Peyer's patch (tissue), 4 donors: ENCODE results near the gene NDUFA5. TPM values are rescaled to one million over a fixed set of nuclear protein-coding genes. Genes with fewer than 3 reads are reported as not detected.
"Not testable (repeated sequence)": the region's sequence is repeated elsewhere in the genome, so short reads cannot be mapped to it uniquely, and the experiment has no call there.

ENCODE experiments used
- DNase-seq, 3 donors: peaks; one replicate each; pipeline ENCODE4 v3.0.0-alpha.2; 2017 to 2019
- H3K27ac ChIP-seq, 4 donors: fragments of 200-600 bp; sonication (generic); one replicate each; pipeline ENCODE4 v1.5.1; 2016 to 2019
- H3K27me3 ChIP-seq, 2 donors: fragments of 200-600 bp; sonication (generic); one replicate each; pipeline ENCODE4 v1.5.1; 2019
- H3K36me3 ChIP-seq, 3 donors: fragments of 200-600 bp; sonication (generic); one replicate each; pipeline ENCODE4 v1.5.1; 2016 to 2019
- H3K4me1 ChIP-seq, 4 donors: fragments of 200-600 bp; sonication (generic); one replicate each; pipeline ENCODE4 v1.5.1; 2016 to 2019
- H3K4me3 ChIP-seq, 4 donors: fragments of 200-600 bp; sonication (generic); 1 replicate in 3 of 4; 2 replicates in 1 of 4; pipeline ENCODE4 v1.5.1; 2016 to 2019; ENCODE audit warnings: mild to moderate bottlenecking in 1 of 4
- H3K9me3 ChIP-seq, 4 donors: fragments of 200-600 bp; sonication (generic); one replicate each; pipeline ENCODE4 v1.5.1; 2016 to 2019; ENCODE audit warnings: mild to moderate bottlenecking in 1 of 4
- CTCF ChIP-seq, 6 experiments: fragments of 450-650 bp in 4 of 6; fragments of 200-600 bp in 2 of 6; sonication (generic) in 1 of 6; IDR thresholded peaks; one replicate each; pipeline ENCODE4 v1.5.1; 2017 to 2019; ENCODE audit warnings: antibody characterized with exemption in 6 of 6, mild to moderate bottlenecking in 3 of 6, moderate library complexity in 1 of 6
- POLR2A ChIP-seq, 2 donors: fragments of 450-650 bp; IDR thresholded peaks; one replicate each; pipeline ENCODE4 v1.5.1; 2017; ENCODE audit warnings: antibody characterized with exemption in 2 of 2, mild to moderate bottlenecking in 2 of 2, moderate library complexity in 2 of 2
- total RNA-seq, 4 donors: library from RNA; depleted of rRNA; stranded (reverse); fragments of >200 nt; gene quantifications; one replicate each; pipeline ENCODE4 v1.1.0, GENCODE V29; 2016

The NDUFA5 gene
- total RNA-seq, 4 donors from 2014 or later: 35.7 to 55.2 (median 45.4) TPM

DNA sequence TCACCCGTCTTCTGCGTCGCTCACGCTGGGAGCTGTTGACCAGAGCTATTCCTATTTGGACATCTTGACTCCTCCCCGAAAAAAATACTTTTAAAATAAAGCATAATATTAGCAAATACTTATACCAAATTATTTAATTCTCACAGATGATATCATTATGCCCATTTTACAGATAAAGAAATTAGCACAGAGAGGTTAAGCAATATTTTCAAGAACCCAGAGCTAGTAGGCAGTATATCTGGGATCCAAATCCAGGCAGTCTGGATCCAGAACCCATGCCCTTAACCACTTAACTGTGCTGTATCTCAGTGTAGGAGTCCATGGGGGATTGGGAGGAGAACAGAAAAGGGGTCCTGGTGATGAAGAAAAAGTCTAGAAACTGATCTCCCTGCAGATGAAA, 29.4 kb downstream of the NDUFA5 start:
- no peaks in the 10 kb centered on the region for H3K36me3 ChIP-seq
- H3K27me3 ChIP-seq: no peaks in the 10 kb centered on the region
- H3K4me3 ChIP-seq: no peak overlapping the region
- no peaks in the 10 kb centered on the region for H3K4me1 ChIP-seq
- no peak for DNase-seq
- no peak overlapping the region for H3K27ac ChIP-seq
- TF ChIP-seq POLR2A (IDR thresholded peaks at IDR 0.05) (no peak), CTCF (IDR thresholded peaks at IDR 0.05) (no peak)
- no peaks in the 10 kb centered on the region for H3K9me3 ChIP-seq

DNA sequence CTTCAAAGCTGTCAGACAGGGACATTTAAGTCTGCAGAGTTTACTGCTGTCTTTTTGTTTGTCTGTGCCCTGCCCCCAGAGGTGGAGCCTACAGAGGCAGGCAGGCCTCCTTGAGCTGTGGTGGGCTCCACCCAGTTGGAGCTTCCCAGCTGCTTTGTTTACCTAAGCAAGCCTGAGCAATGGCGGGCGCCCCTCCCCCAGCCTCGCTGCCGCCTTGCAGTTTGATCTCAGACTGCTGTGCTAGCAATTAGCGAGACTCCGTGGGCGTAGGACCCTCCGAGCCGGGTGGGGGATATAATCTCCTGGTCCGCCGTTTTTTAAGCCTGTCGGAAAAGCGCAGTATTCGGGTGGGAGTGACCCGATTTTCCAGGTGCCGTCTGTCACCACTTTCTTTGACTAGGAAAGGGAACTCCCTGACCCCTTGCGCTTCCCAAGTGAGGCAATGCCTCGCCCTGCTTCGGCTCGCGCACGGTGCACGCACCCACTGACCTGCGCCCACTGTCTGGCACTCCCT, 29.8 kb downstream of the NDUFA5 start:
- DNase-seq: not testable (repeated sequence)

GRCh38 chr7:123526533-123526932, 31.1 kb downstream of the NDUFA5 start:
- H3K4me3 ChIP-seq, H3K4me1 ChIP-seq, DNase-seq, H3K9me3 ChIP-seq, H3K27me3 ChIP-seq, H3K36me3 ChIP-seq, H3K27ac ChIP-seq: not testable (repeated sequence)

More for the DNA sequence above, 29.8 kb downstream of the NDUFA5 start:
- not testable (repeated sequence) for H3K27ac ChIP-seq, H3K4me3 ChIP-seq, H3K9me3 ChIP-seq, H3K27me3 ChIP-seq, H3K4me1 ChIP-seq, H3K36me3 ChIP-seq

DNA sequence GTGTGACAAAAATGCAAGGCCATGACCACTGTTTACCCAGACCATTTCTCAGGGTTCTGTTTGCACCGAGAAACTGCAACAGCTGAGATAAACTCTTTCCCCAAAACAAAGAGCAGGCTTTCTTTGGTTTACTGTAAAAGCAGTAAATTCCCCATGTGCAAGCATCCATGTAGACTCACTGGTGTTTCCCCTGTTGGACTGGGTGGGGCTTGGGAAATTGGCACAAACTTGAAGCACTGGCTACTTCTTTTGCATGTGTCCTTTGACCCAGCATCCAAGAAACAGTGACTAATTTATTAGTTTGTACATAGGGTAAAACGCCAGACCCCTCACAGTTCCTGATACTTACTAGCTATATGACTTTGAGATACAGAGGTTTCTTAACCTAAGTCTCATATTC, 35.6 kb downstream of the NDUFA5 start:
- Histone ChIP-seq H3K9me3 (no peaks in the 10 kb centered on the region), H3K27ac (no peak overlapping the region), H3K27me3 (no peaks in the 10 kb centered on the region), H3K36me3 (no peaks in the 10 kb centered on the region), H3K4me1 (no peaks in the 10 kb centered on the region), H3K4me3 (no peak overlapping the region)
- TF ChIP-seq POLR2A (IDR thresholded peaks at IDR 0.05): no peak
- TF ChIP-seq CTCF (IDR thresholded peaks at IDR 0.05): no peak
- no peak for DNase-seq

DNA sequence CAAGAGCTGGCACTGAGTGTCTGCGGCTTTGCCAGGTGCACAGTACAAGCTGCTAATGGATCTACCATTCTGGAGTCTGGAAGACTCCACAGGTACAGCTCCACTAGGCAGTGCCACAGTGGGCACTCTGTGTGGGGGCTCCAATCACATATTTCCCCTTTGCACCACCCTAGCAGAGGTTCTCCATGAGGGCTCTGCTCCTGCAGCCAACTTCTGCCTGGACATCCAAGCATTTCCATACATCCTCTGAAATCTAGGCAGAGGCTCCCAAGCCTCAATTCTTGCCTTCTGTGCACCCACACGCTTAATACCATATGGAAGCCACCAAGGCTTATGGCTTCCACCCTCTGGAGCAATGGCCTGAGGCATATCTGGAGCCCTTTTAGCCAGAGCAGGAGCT, 52.4 kb downstream of the NDUFA5 start:
- H3K27ac ChIP-seq: no peak overlapping the region
- no peak overlapping the region for H3K4me3 ChIP-seq
- peaks cover 0 to 7% (median 0%) of the 10 kb centered on the region in 4 donors for H3K9me3 ChIP-seq
- no peak for DNase-seq
- no peaks in the 10 kb centered on the region for H3K4me1 ChIP-seq
- no peaks in the 10 kb centered on the region for H3K36me3 ChIP-seq
- TF ChIP-seq POLR2A (IDR thresholded peaks at IDR 0.05) (no peak), CTCF (IDR thresholded peaks at IDR 0.05) (no peak)
- H3K27me3 ChIP-seq: no peaks in the 10 kb centered on the region

- Histone ChIP-seq H3K9me3 (peaks cover 0 to 7% (median 0%) of the 10 kb centered on the region in 4 donors), H3K4me3 (no peak overlapping the region), H3K4me1 (no peaks in the 10 kb centered on the region), H3K27ac (no peak overlapping the region), H3K36me3 (no peaks in the 10 kb centered on the region), H3K27me3 (no peaks in the 10 kb centered on the region)
- no peak for DNase-seq
- TF ChIP-seq POLR2A (IDR thresholded peaks at IDR 0.05) (no peak), CTCF (IDR thresholded peaks at IDR 0.05) (no peak)
These were observed 55.4 kb downstream of the NDUFA5 start for GRCh38 chr7:123502201-123502600.

DNA sequence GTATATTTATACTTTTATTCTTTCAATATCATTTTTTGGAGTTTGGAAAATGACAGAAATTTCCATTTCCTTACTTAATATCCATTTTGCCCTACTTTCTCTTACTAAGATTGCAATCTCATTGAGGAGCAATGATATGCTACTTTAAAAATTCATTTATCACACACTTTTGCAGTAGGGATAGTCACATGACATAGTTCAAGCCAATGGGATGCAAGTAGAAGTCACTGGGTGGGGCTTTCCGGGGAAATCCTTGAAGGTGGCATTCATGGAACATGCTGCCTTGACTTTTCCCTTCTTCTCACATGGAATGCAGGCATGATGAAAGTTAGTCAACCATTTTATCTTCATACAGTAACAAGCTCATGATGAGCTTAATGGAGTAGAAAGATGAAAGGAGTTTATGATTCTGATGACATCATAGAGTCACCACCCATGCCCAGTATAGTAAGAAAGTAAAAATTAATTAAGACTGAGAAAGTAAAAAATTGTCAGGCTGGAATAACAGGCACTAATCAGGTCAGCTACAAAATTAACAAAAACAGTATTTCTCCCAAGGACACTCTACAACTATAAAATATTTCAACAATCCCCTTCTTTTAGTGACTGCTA, 56.6 kb downstream of the NDUFA5 start:
- DNase-seq: no peak
- H3K36me3 ChIP-seq: no peaks in the 10 kb centered on the region
- peaks cover 0 to 7% (median 0%) of the 10 kb centered on the region in 4 donors for H3K9me3 ChIP-seq
- H3K4me1 ChIP-seq: no peaks in the 10 kb centered on the region
- H3K4me3 ChIP-seq: no peak overlapping the region
- TF ChIP-seq POLR2A (IDR thresholded peaks at IDR 0.05) (no peak), CTCF (IDR thresholded peaks at IDR 0.05) (no peak)
- H3K27ac ChIP-seq: no peak overlapping the region
- no peaks in the 10 kb centered on the region for H3K27me3 ChIP-seq
